GM23248 (cell line): Measurements from ENCODE around the gene RAB15.

Source experiments
- EZH2 ChIP-seq: fragments of 200-600 bp; sonication (generic); IDR thresholded peaks from 2 replicates; pipeline ENCODE4 v1.6.1; 2018; ENCODE audit warnings: antibody characterized with exemption, mild to moderate bottlenecking; ENCODE audit not compliant: insufficient read depth, poor library complexity, severe bottlenecking
- EZH2phosphoT487 ChIP-seq: fragments of 200-600 bp; sonication (generic); IDR thresholded peaks from 2 replicates; pipeline ENCODE4 v1.6.1; 2018; ENCODE audit warnings: antibody characterized with exemption, moderate library complexity, mild to moderate bottlenecking, low read depth; ENCODE audit not compliant: insufficient read depth

DNA sequence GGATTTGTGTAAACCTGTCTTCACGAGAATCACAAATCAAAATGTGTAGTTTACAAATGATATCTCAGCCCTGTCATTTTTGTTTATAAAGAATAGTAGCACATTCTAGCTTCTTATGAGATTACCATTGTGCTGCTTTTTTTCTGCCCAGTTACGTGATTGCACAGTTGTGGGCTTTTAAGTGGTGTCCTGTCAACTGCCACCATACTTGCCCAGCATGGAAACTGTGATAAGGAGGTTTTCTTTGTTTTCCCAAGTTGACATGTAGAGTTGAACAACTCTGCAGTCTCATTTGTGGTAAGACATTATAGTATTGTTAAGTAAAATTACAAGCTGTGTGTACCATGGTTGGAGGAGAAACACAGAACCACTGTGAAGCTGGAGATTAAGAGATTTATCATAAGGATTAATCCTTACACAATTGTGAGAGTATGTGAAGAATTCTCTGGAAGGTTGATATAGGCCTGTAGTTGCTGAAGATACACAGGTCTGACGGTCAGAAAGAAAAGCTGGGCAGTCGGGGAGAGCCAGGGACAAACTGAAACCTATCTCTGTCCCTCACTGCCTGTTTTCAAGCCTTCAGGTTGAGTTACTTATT, 45.6 kb downstream of the RAB15 start:
- no peak for TF ChIP-seq EZH2
- TF ChIP-seq EZH2phosphoT487 = no peak
